ENCODE data around the gene PSD4. TPM values are rescaled to one million over a fixed set of nuclear protein-coding genes. Genes with fewer than 3 reads are reported as not detected.

The PSD4 gene
- total RNA-seq, 1 donor from 2014 or later: 38.8 TPM

GRCh38 chr2:113225263-113226259 is 51.8 kb downstream of the PSD4 start:
- no peak for DNase-seq (ENCODE audit: extremely low spot score, unreplicated experiment)
- H3K27me3 Mint-ChIP-seq: no peaks in the 10 kb centered on the region
- TF ChIP-seq, protein P1, sequence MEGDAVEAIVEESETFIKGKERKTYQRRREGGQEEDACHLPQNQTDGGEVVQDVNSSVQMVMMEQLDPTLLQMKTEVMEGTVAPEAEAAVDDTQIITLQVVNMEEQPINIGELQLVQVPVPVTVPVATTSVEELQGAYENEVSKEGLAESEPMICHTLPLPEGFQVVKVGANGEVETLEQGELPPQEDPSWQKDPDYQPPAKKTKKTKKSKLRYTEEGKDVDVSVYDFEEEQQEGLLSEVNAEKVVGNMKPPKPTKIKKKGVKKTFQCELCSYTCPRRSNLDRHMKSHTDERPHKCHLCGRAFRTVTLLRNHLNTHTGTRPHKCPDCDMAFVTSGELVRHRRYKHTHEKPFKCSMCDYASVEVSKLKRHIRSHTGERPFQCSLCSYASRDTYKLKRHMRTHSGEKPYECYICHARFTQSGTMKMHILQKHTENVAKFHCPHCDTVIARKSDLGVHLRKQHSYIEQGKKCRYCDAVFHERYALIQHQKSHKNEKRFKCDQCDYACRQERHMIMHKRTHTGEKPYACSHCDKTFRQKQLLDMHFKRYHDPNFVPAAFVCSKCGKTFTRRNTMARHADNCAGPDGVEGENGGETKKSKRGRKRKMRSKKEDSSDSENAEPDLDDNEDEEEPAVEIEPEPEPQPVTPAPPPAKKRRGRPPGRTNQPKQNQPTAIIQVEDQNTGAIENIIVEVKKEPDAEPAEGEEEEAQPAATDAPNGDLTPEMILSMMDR (conservative IDR thresholded peaks at IDR 0.05): no peak
- H3K27ac Mint-ChIP-seq: peak overlapping the region; percentile 24
- peaks cover 33% of the 10 kb centered on the region for H3K4me1 Mint-ChIP-seq (ENCODE audit: unreplicated experiment)
- peak overlapping the region; percentile 22 for H3K4me3 Mint-ChIP-seq
- H3K36me3 Mint-ChIP-seq: no peaks in the 10 kb centered on the region
- H3K9me3 Mint-ChIP-seq: no peaks in the 10 kb centered on the region

GRCh38 chr2:113226462-113226861 is 52.7 kb downstream of the PSD4 start:
- Mint-ChIP-seq H3K4me3 (no peak overlapping the region), H3K36me3 (no peaks in the 10 kb centered on the region), H3K9me3 (no peaks in the 10 kb centered on the region), H3K27me3 (no peaks in the 10 kb centered on the region), H3K4me1 (ENCODE audit: unreplicated experiment) (peaks cover 33% of the 10 kb centered on the region), H3K27ac (no peak overlapping the region)
- TF ChIP-seq, protein P1 (conservative IDR thresholded peaks at IDR 0.05): no peak
- DNase-seq (ENCODE audit: extremely low spot score, unreplicated experiment): no peak

- H3K36me3 Mint-ChIP-seq: no peaks in the 10 kb centered on the region
- H3K9me3 Mint-ChIP-seq: no peaks in the 10 kb centered on the region
- H3K27me3 Mint-ChIP-seq: no peaks in the 10 kb centered on the region
- H3K4me1 Mint-ChIP-seq (ENCODE audit: unreplicated experiment): peaks cover 33% of the 10 kb centered on the region
- no peak for DNase-seq (ENCODE audit: extremely low spot score, unreplicated experiment)
- H3K4me3 Mint-ChIP-seq: no peak overlapping the region
- TF ChIP-seq, protein P1 (conservative IDR thresholded peaks at IDR 0.05): no peak
- H3K27ac Mint-ChIP-seq: peak overlapping the region; percentile 36
Observed at GRCh38 chr2:113227290-113227689, 53.5 kb downstream of the PSD4 start.

DNA sequence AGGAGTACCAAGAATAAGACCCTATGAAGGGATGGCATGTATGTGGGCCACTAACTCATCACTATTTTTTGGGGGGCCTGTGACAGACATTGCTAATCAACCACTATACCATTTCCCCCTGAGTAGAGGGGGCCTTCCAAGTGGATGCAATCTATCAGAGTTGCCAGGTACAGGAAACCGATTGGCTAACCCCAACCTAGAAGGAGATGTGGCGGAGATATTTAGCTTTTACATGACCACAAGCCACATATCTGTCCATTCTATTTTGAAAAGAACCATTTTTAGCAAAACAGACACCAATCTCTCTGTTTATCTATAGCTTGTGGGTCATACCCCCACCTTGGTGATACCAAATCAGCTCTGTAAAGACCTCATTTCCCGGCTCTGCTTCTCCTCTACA is 53.9 kb downstream of the PSD4 start:
- Mint-ChIP-seq H3K4me3 (no peak overlapping the region), H3K36me3 (no peaks in the 10 kb centered on the region), H3K9me3 (no peaks in the 10 kb centered on the region), H3K27me3 (no peaks in the 10 kb centered on the region), H3K27ac (no peak overlapping the region), H3K4me1 (ENCODE audit: unreplicated experiment) (peaks cover 33% of the 10 kb centered on the region)
- TF ChIP-seq, protein P1 (conservative IDR thresholded peaks at IDR 0.05): no peak
- no peak for DNase-seq (ENCODE audit: extremely low spot score, unreplicated experiment)

GRCh38 chr2:113228351-113228750 is 54.6 kb downstream of the PSD4 start:
- no peak overlapping the region for H3K27ac Mint-ChIP-seq
- H3K4me1 Mint-ChIP-seq (ENCODE audit: unreplicated experiment): peaks cover 33% of the 10 kb centered on the region
- no peak for DNase-seq (ENCODE audit: extremely low spot score, unreplicated experiment)
- no peaks in the 10 kb centered on the region for H3K36me3 Mint-ChIP-seq
- TF ChIP-seq, protein P1 (conservative IDR thresholded peaks at IDR 0.05): no peak
- no peaks in the 10 kb centered on the region for H3K9me3 Mint-ChIP-seq
- H3K27me3 Mint-ChIP-seq: no peaks in the 10 kb centered on the region
- no peak overlapping the region for H3K4me3 Mint-ChIP-seq

Data from type B pancreatic cell (in vitro differentiated cells).